Keratinocyte (primary cell): ENCODE measurements around the gene DTNBP1. TPM values are rescaled to one million over a fixed set of nuclear protein-coding genes. Genes with fewer than 3 reads are reported as not detected.

Source experiments
- DNase-seq: peaks from one replicate; pipeline ENCODE4 v3.0.0-alpha.2; 2011; ENCODE audit warnings: low read depth, missing footprints, low spot score
- FAIRE-seq: peaks from 2 replicates; lab custom pipeline; 2011; peaks lifted over from hg19 to GRCh38; lab: Jason Lieb, UNC
- H2AFZ ChIP-seq: 2 replicates; pipeline ENCODE4 v1.6.0; 2012; ENCODE audit warnings: low read length, control low read depth, inconsistent platforms; ENCODE audit not compliant: control insufficient read depth
- H3K27ac ChIP-seq: 2 replicates; pipeline ENCODE4 v1.5.1; 2011; ENCODE audit warnings: low read length; ENCODE audit not compliant: control insufficient read depth, insufficient read depth
- H3K27me3 ChIP-seq: 3 replicates; pipeline ENCODE4 v1.6.0; 2011; ENCODE audit warnings: low read length; ENCODE audit not compliant: control insufficient read depth, insufficient read depth; ENCODE audit errors: extremely low read depth
- H3K36me3 ChIP-seq, 2 experiments: 2 replicates in 1 of 2; 3 replicates in 1 of 2; pipeline ENCODE4 v1.5.1; 2011; ENCODE audit warnings: low read length in 2 of 2, mild to moderate bottlenecking in 1 of 2; ENCODE audit not compliant: control insufficient read depth in 2 of 2, insufficient read depth in 2 of 2; ENCODE audit errors: extremely low read depth in 1 of 2
- H3K4me1 ChIP-seq: 3 replicates; pipeline ENCODE4 v1.5.1; 2011; ENCODE audit warnings: low read length; ENCODE audit not compliant: control insufficient read depth, insufficient read depth; ENCODE audit errors: extremely low read depth
- H3K4me2 ChIP-seq: 3 replicates; pipeline ENCODE4 v1.6.0; 2011; ENCODE audit warnings: low read depth, low read length; ENCODE audit not compliant: control insufficient read depth, insufficient read depth; ENCODE audit errors: extremely low read depth
- H3K4me3 ChIP-seq, 3 experiments: fragments of 200-600 bp in 1 of 3; sonication (generic) in 1 of 3; 2 replicates in 2 of 3; 3 replicates in 1 of 3; pipeline ENCODE4 v1.5.1; 2011 to 2016; ENCODE audit warnings: low read length in 3 of 3, mild to moderate bottlenecking in 3 of 3, control low read depth in 2 of 3, inconsistent platforms in 1 of 3, low read depth in 1 of 3, mixed read lengths in 1 of 3, mixed run types in 1 of 3, moderate library complexity in 1 of 3; ENCODE audit not compliant: control insufficient read depth in 2 of 3, insufficient read depth in 2 of 3; ENCODE audit errors: extremely low read depth in 1 of 3
- H3K79me2 ChIP-seq: 2 replicates; pipeline ENCODE4 v1.6.0; 2012; ENCODE audit warnings: low read length; ENCODE audit not compliant: control insufficient read depth, insufficient read depth
- H3K9ac ChIP-seq: 3 replicates; pipeline ENCODE4 v1.6.0; 2011; ENCODE audit warnings: low read length; ENCODE audit not compliant: control insufficient read depth, insufficient read depth; ENCODE audit errors: extremely low read depth
- H3K9me1 ChIP-seq: 3 replicates; pipeline ENCODE4 v1.6.0; 2011; ENCODE audit warnings: low read length; ENCODE audit not compliant: control insufficient read depth, insufficient read depth; ENCODE audit errors: extremely low read depth
- H3K9me3 ChIP-seq: 2 replicates; pipeline ENCODE4 v1.5.1; 2012; ENCODE audit warnings: low read depth, low read length; ENCODE audit not compliant: control insufficient read depth
- H4K20me1 ChIP-seq: 3 replicates; pipeline ENCODE4 v1.6.0; 2011; ENCODE audit warnings: low read length; ENCODE audit not compliant: control insufficient read depth, insufficient read depth; ENCODE audit errors: extremely low read depth
- EZH2 ChIP-seq: IDR thresholded peaks from one replicate; pipeline ENCODE4 v1.6.1; 2012; ENCODE audit warnings: inconsistent platforms, mild to moderate bottlenecking, low read length, moderate library complexity
- dilution Hi-C: fragments of 300-500 bp; cut with MboI; formaldehyde crosslinking; loops from one replicate; pipeline ENCODE4 v1.7.0; 2020; ENCODE audit warnings: low sequenced_read_pairs; ENCODE audit not compliant: extremely low pct_ligation_motif_present
- polyA plus RNA-seq, 5 experiments: library from polyadenylated mRNA; depleted of rRNA in 3 of 5; stranded (reverse) in 3 of 5; stranded (forward) in 1 of 5; unstranded in 1 of 5; fragments of >200 nt; gene quantifications; 1 replicate in 1 of 5; 2 replicates in 3 of 5; 3 replicates in 1 of 5; pipeline versions ENCODE4 v1.2.1 to v1.2.3, GENCODE V29; 2011 to 2012; ENCODE audit warnings: missing spikeins in 2 of 5, low read depth in 1 of 5, low replicate concordance in 1 of 5
- TF ChIP-seq, protein P1 (sequence below), 3 experiments: IDR thresholded peaks in 1 of 3; conservative IDR thresholded peaks in 1 of 3; optimal IDR thresholded peaks in 1 of 3; 2 replicates in 2 of 3; 3 replicates in 1 of 3; pipeline versions ENCODE3 to v1.5.1; 2011; ENCODE audit warnings: low read length in 3 of 3, mild to moderate bottlenecking in 3 of 3, moderate library complexity in 2 of 3, control low read depth in 1 of 3, inconsistent platforms in 1 of 3; ENCODE audit not compliant: insufficient read depth in 2 of 3; ENCODE audit errors: extremely low read depth in 1 of 3

Gene DTNBP1
- polyA plus RNA-seq, 1 donor (not counting 4 experiments of a cell fraction or from before 2014, with no cell fraction given): 11.5 TPM

DNA sequence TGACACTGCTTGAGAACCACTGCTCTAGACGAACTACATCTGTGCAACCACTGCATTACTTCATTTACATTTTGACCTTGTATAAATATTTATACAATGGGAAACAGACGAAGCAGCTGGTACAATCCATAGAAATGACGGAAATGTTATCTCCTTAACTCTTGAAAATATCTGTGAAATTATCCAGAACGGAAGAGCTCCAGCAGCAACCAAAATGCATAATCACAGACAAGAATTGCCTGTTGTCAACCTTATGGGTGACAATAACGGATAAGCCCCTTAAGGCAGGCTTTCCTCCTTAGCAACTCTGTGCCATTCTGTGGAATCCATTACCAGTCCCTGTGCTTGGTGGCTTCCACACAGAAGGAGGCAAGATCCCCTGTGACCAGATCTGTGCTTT is 115.4 kb downstream of the DTNBP1 start:
- no peaks in the 10 kb centered on the region for H3K9me1 ChIP-seq

DNA sequence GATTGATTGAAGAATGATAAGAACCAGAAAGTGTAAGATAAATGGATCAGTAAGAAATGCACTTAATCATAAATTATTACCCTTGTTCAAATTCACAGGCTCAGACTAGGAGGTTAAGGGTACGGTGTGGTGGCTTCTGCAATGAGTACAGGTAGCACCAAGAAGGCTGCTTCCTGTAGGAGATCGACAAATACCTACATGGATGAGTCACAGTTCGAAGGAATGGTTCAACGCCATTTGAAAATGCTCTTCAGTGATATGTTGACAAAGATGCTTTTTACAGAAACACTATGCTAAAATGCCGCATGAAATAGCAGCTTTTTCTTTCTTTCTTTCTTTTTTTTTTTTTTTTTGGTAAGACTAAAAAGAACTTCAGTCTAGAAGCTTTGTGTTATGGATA is 116.2 kb downstream of the DTNBP1 start:
- no peaks in the 10 kb centered on the region for H3K27me3 ChIP-seq
- no peak for FAIRE-seq

More for the DNA sequence above, 115.4 kb downstream of the DTNBP1 start:
- no peak for FAIRE-seq
- H3K9ac ChIP-seq: no peak overlapping the region
- dilution Hi-C loops: no loop called here
- no peaks in the 10 kb centered on the region for H3K36me3 ChIP-seq
- H3K4me2 ChIP-seq: no peak overlapping the region
- no peak overlapping the region for H3K4me3 ChIP-seq
- DNase-seq: no peak
- H2AFZ ChIP-seq: no peak overlapping the region
- no peaks in the 10 kb centered on the region for H3K27me3 ChIP-seq
- H3K27ac ChIP-seq: no peak overlapping the region
- H4K20me1 ChIP-seq: no peaks in the 10 kb centered on the region
- no peak for TF ChIP-seq EZH2
- TF ChIP-seq, protein P1, sequence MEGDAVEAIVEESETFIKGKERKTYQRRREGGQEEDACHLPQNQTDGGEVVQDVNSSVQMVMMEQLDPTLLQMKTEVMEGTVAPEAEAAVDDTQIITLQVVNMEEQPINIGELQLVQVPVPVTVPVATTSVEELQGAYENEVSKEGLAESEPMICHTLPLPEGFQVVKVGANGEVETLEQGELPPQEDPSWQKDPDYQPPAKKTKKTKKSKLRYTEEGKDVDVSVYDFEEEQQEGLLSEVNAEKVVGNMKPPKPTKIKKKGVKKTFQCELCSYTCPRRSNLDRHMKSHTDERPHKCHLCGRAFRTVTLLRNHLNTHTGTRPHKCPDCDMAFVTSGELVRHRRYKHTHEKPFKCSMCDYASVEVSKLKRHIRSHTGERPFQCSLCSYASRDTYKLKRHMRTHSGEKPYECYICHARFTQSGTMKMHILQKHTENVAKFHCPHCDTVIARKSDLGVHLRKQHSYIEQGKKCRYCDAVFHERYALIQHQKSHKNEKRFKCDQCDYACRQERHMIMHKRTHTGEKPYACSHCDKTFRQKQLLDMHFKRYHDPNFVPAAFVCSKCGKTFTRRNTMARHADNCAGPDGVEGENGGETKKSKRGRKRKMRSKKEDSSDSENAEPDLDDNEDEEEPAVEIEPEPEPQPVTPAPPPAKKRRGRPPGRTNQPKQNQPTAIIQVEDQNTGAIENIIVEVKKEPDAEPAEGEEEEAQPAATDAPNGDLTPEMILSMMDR (optimal IDR thresholded peaks at IDR 0.05 in 1 of 3, IDR thresholded peaks at IDR 0.05 in 1 of 3, conservative IDR thresholded peaks at IDR 0.05 in 1 of 3; ENCODE audit: extremely low read depth in 1 of 3, insufficient read depth in 2 of 3, low read length in 3 of 3): no peak
- H3K79me2 ChIP-seq: no peaks in the 10 kb centered on the region
- no peaks in the 10 kb centered on the region for H3K9me3 ChIP-seq
- no peaks in the 10 kb centered on the region for H3K4me1 ChIP-seq

More for the DNA sequence above, 116.2 kb downstream of the DTNBP1 start:
- TF ChIP-seq, protein P1 (optimal IDR thresholded peaks at IDR 0.05 in 1 of 3, IDR thresholded peaks at IDR 0.05 in 1 of 3, conservative IDR thresholded peaks at IDR 0.05 in 1 of 3; ENCODE audit: extremely low read depth in 1 of 3, insufficient read depth in 2 of 3, low read length in 3 of 3): no peak
- no peak for TF ChIP-seq EZH2
- Histone ChIP-seq H3K27ac (no peak overlapping the region), H3K4me3 (no peak overlapping the region), H3K9ac (no peak overlapping the region), H3K9me1 (no peaks in the 10 kb centered on the region), H4K20me1 (no peaks in the 10 kb centered on the region), H3K36me3 (no peaks in the 10 kb centered on the region), H3K4me2 (no peak overlapping the region), H3K9me3 (no peaks in the 10 kb centered on the region), H3K79me2 (no peaks in the 10 kb centered on the region), H3K4me1 (no peaks in the 10 kb centered on the region), H2AFZ (no peak overlapping the region)
- dilution Hi-C loops: no loop called here
- no peak for DNase-seq
